ENCODE measurements around the gene GFER. TPM values are rescaled to one million over a fixed set of nuclear protein-coding genes. Genes with fewer than 3 reads are reported as not detected.
A peak's percentile ranks its signal among the peaks of the same experiment; 100 is the strongest.

GFER gene
- total and polyA plus RNA-seq, 9 of the 15 experiments (the other 6 are each of a cell fraction or from before 2014, with no cell fraction given) = 4.3 to 53.7 (median 19.8) TPM

DNA sequence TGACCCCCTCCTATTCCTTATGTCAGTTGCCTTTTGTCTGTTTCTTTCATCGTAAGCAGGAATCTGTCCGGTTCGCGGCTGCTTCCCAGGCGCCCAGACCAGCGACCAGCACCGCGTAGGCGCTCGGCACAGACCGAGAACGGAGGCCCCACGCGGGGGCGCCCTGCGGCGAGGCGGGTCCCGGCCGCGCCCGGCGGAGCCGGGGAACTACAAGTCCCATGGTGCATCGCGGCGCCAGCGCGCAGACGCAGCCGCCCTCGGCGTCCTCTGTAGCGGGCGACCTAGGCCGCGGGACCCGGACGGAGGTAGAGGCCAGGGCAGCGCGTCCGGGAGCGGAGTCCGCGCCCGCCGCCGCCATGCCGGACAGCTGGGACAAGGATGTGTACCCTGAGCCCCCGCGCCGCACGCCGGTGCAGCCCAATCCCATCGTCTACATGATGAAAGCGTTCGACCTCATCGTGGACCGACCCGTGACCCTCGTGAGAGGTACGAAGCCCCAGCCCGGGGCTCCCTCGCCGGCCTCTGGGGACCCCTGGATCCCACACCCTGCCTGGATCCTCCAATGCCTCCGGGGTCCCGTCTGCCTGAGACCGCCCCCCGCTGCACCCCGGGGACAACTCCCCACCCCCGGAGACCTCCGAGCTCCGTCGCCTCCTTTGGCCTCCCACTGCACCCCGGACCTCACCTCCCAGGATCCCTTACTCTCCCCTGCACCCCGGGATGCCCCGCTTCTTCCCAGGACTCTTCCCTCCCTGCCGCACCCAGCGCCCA lies 24.5 kb upstream of the GFER start, which contains the start of gene NDUFB10 (continued):
- peak; percentile 89 for TF ChIP-seq ZNF12 (CRISPR knock-in tag; IDR thresholded peaks at IDR 0.05)
- peak; percentile 23 to 81 (median 78) for TF ChIP-seq YY1 (IDR thresholded peaks at IDR 0.05; ENCODE audit: borderline replicate concordance in 1 of 3, control insufficient read depth in 1 of 3, extremely low read depth in 1 of 3, insufficient read depth in 3 of 3, insufficient read length in 1 of 3, insufficient replicate concordance in 2 of 3, low read depth in 1 of 3, low read length in 2 of 3)
- TF ChIP-seq, protein P1, sequence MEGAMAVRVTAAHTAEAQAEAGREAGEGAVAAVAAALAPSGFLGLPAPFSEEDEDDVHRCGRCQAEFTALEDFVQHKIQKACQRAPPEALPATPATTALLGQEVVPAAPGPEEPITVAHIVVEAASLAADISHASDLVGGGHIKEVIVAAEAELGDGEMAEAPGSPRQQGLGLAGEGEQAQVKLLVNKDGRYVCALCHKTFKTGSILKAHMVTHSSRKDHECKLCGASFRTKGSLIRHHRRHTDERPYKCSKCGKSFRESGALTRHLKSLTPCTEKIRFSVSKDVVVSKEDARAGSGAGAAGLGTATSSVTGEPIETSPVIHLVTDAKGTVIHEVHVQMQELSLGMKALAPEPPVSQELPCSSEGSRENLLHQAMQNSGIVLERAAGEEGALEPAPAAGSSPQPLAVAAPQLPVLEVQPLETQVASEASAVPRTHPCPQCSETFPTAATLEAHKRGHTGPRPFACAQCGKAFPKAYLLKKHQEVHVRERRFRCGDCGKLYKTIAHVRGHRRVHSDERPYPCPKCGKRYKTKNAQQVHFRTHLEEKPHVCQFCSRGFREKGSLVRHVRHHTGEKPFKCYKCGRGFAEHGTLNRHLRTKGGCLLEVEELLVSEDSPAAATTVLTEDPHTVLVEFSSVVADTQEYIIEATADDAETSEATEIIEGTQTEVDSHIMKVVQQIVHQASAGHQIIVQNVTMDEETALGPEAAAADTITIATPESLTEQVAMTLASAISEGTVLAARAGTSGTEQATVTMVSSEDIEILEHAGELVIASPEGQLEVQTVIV (CRISPR knock-in tag; IDR thresholded peaks at IDR 0.05; ENCODE audit: borderline replicate concordance) = no peak
- TF ChIP-seq SIN3B (IDR thresholded peaks at IDR 0.05; ENCODE audit: low read depth) = peak; percentile 44; the same call in 1 of the 2 replicates
- TF ChIP-seq CBFA2T2 (conservative IDR thresholded peaks at IDR 0.05) = no peak
- TF ChIP-seq SIX5 (IDR thresholded peaks at IDR 0.05; ENCODE audit: borderline replicate concordance in 1 of 2, insufficient read depth in 1 of 2, low read depth in 1 of 2, low read length in 2 of 2) = peak; percentile 85 to 86
- peak; percentile 51; the same call in 1 of the 2 replicates for TF ChIP-seq POLR2AphosphoS5 (IDR thresholded peaks at IDR 0.05; ENCODE audit: control insufficient read depth, insufficient read depth, low read depth, low read length)
- TF ChIP-seq ZNF764 (CRISPR knock-in tag; IDR thresholded peaks at IDR 0.05; ENCODE audit: low read depth) = peak; percentile 95
- no peak for TF ChIP-seq ZNF133 (CRISPR knock-in tag; IDR thresholded peaks at IDR 0.05)
- TF ChIP-seq CXXC5 (CRISPR knock-in tag; IDR thresholded peaks at IDR 0.05) = peak; percentile 96
- TF ChIP-seq, protein P2, sequence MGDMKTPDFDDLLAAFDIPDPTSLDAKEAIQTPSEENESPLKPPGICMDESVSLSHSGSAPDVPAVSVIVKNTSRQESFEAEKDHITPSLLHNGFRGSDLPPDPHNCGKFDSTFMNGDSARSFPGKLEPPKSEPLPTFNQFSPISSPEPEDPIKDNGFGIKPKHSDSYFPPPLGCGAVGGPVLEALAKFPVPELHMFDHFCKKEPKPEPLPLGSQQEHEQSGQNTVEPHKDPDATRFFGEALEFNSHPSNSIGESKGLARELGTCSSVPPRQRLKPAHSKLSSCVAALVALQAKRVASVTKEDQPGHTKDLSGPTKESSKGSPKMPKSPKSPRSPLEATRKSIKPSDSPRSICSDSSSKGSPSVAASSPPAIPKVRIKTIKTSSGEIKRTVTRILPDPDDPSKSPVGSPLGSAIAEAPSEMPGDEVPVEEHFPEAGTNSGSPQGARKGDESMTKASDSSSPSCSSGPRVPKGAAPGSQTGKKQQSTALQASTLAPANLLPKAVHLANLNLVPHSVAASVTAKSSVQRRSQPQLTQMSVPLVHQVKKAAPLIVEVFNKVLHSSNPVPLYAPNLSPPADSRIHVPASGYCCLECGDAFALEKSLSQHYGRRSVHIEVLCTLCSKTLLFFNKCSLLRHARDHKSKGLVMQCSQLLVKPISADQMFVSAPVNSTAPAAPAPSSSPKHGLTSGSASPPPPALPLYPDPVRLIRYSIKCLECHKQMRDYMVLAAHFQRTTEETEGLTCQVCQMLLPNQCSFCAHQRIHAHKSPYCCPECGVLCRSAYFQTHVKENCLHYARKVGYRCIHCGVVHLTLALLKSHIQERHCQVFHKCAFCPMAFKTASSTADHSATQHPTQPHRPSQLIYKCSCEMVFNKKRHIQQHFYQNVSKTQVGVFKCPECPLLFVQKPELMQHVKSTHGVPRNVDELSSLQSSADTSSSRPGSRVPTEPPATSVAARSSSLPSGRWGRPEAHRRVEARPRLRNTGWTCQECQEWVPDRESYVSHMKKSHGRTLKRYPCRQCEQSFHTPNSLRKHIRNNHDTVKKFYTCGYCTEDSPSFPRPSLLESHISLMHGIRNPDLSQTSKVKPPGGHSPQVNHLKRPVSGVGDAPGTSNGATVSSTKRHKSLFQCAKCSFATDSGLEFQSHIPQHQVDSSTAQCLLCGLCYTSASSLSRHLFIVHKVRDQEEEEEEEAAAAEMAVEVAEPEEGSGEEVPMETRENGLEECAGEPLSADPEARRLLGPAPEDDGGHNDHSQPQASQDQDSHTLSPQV (IDR thresholded peaks at IDR 0.05) = peak; percentile 58
- TF ChIP-seq, protein P3, sequence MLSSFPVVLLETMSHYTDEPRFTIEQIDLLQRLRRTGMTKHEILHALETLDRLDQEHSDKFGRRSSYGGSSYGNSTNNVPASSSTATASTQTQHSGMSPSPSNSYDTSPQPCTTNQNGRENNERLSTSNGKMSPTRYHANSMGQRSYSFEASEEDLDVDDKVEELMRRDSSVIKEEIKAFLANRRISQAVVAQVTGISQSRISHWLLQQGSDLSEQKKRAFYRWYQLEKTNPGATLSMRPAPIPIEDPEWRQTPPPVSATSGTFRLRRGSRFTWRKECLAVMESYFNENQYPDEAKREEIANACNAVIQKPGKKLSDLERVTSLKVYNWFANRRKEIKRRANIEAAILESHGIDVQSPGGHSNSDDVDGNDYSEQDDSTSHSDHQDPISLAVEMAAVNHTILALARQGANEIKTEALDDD (IDR thresholded peaks at IDR 0.05) = no peak
- peak; percentile 97 for TF ChIP-seq POLR2G (IDR thresholded peaks at IDR 0.05; ENCODE audit: low read depth, low read length)
- TF ChIP-seq, protein P4, sequence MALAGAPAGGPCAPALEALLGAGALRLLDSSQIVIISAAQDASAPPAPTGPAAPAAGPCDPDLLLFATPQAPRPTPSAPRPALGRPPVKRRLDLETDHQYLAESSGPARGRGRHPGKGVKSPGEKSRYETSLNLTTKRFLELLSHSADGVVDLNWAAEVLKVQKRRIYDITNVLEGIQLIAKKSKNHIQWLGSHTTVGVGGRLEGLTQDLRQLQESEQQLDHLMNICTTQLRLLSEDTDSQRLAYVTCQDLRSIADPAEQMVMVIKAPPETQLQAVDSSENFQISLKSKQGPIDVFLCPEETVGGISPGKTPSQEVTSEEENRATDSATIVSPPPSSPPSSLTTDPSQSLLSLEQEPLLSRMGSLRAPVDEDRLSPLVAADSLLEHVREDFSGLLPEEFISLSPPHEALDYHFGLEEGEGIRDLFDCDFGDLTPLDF (CRISPR knock-in tag; IDR thresholded peaks at IDR 0.05) = peak; percentile 78
- no peak for TF ChIP-seq TSC22D4 (tag; IDR thresholded peaks at IDR 0.05)
